GM19438 (cell line): ENCODE measurements around the gene TRIM72.
"Not testable (repeated sequence)": the region's sequence is repeated elsewhere in the genome, so short reads cannot be mapped to it uniquely, and the experiment has no call there.

Experiments
- ATAC-seq: cut with Tn5 transposase; IDR thresholded peaks from one replicate; pipeline ENCODE4 v1.9.1; 2021; ENCODE audit warnings: low read depth; ENCODE audit not compliant: unreplicated experiment

The TRIM72 gene, protein sequence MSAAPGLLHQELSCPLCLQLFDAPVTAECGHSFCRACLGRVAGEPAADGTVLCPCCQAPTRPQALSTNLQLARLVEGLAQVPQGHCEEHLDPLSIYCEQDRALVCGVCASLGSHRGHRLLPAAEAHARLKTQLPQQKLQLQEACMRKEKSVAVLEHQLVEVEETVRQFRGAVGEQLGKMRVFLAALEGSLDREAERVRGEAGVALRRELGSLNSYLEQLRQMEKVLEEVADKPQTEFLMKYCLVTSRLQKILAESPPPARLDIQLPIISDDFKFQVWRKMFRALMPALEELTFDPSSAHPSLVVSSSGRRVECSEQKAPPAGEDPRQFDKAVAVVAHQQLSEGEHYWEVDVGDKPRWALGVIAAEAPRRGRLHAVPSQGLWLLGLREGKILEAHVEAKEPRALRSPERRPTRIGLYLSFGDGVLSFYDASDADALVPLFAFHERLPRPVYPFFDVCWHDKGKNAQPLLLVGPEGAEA

DNA sequence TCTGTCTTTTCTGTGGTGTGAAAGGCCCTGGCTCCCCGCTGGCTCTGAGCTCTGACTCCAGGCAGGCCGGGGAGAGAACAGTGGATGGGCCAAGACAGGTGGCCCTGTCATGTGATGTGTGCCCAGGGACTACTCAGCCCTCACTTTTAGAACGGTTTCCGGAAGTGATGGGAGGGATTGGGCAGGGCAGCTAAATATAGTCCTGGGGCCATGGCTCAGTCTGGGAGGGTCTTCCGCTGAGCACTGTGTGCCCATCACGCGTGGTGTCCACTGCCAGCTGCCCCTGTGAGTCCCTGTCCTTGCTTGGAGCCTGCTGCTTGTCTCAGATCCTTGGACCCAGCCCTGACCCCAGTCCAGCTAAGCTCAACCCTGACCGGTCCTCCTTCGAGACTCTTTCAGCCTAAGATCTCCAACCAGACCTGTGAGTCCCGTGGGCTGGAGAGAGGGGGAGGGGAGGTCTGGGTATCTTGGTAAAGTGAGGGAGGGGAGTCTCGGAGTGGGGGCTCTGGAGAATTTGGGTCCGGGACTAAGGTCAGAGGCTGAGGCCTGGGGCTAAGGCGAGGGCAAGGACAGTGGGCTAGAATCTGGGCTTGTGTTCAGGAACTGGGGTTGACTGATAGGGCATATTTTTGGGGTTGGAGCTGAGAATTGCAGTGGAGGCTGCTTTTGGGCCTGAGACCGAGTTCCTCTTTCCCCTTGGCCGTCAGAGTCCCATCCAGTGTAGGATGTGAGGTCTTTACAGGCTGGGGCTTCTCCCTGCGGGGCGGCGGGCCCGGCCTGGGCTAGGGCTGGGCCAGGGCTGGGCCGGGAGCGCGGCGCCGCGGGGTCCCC is at the start of gene TRIM72:
Gene TRIM72, plus strand, starts transcription at position 243 of the 831 bp plus-strand sequence. CDS start 620 bp downstream, outside the sequence.
- ATAC-seq: no peak

DNA sequence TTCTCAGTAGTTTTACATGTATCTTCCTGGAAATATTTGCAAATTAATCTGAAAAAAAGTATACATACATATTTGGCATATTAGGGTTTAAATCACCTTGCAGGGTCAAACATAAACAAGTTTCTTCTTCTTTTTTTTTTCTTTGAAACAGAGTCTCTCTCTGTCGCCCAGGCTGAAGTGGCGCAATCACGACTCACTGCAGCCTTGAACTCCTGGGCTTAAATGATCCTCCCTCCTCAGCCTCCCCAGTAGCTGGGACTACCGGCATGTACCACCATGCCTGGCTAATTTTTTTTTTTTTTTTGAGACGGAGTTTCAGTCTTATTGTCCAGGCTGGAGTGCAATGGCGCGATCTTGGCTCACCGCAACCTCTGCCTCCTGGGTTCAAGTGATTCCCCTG is 46.6 kb upstream of the TRIM72 start:
- no peak for ATAC-seq

- ATAC-seq: no peak
Measured at GRCh38 chr16:31168848-31169247, 45.1 kb upstream of the TRIM72 start.

DNA sequence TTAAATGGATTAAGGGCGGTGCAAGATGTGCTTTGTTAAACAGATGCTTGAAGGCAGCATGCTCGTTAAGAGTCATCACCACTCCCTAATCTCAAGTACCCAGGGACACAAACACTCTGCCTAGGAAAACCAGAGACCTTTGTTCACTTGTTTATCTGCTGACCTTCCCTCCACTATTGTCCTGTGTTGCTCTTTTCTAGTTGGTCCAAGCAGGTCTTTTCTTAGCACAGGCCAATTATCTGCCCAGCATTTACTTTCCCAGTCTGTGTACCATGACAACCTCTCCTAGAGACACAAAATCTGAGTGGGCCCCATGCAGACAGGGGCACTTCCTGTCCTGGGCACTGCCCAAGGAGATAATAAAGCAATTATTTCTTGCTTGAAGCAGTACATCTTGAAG is 43.9 kb upstream of the TRIM72 start:
- ATAC-seq: not testable (repeated sequence)

DNA sequence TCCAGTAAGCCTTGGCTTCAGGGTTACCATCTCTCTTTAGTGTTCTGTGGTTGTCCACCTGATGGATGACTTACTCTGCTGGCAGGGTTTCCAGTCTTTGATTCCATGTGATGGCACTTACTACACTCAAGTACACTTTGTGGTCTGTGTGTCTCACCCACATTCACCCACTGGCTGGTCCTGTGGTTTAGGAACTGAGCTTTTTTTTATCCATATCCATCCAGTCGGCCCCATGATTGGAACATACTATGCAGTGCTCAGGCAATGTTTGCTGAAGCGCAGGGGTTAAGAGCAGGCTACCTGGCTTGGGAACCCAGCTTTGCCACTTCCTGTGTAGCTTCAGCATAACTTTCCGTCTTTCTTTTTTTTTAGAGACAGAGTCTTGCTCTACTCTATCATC is 36.8 kb upstream of the TRIM72 start:
- no peak for ATAC-seq

- peak; percentile 1 for ATAC-seq
Measured at GRCh38 chr16:31179219-31179746, 34.6 kb upstream of the TRIM72 start.

DNA sequence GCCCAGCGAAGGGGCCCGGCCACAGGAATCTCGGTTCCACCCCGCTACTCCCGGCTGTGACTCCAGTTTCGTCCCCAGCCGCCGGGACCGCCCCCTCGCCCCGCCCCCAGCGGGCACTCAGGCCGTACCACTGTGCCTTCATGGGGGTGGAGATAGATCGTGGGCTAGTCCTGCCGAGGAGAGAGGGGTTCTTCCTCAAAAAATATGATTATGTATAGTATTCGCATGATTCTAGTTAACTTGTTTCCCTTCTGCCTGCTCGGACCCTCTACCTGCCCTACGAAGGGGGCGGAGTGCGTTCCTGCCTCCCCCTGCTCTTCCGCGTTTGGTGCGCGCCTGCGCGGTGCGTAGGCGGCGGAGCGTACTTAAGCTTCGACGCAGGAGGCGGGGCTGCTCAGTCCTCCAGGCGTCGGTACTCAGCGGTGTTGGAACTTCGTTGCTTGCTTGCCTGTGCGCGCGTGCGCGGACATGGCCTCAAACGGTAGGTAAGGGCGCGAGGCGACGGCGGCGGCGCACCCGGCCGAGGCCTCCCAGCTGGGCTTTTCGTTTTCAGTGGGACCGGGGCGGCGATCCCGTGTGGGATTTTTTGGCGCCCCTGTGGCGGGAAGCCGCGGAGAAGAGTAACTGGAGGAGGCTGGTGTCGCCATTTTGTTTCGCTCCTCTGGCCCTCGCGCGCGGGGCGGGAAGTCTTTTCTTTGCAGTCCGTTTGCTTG is 34.0 kb upstream of the TRIM72 start, which contains the start of gene FUS:
Gene FUS, plus strand, starts transcription at position 393 of the 713 bp plus-strand sequence. Its CDS starts 76 bp downstream, at position 469.
- ATAC-seq: peak; percentile 59

DNA sequence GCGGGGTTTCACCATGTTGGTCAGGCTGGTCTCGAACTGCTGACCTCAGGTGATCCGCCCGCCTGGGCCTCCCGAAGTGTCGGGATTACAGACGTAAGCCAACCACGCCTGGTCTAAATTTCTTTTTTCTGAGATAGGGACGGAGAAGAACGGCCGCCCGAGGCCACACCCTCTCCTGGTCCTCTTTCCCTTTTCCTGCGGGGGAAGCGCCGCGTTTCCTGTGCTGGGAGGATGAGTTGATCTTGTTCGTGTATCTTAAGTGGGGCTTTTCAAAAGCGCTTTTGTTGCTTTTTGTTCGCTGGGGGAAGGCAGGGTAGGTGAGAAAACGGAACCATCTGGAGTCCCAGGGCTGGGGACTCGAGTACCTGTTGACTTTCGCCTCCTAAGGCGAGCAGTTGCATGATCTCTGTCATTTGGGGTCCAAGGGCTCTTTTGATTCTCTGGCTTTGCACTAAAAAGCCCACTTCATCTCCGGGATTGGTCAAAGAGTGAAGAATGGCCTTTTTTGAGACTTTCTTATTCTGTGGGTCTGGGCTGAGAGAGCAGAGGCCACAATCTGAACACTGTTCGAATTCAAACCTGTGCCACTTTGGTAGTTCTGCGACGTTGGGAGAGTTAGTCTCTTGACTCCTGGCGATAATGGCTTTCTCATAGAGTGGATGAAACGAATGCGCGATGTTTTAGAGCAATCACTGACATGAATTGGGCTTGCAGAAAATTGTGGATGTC is 32.7 kb upstream of the TRIM72 start:
- no peak for ATAC-seq

DNA sequence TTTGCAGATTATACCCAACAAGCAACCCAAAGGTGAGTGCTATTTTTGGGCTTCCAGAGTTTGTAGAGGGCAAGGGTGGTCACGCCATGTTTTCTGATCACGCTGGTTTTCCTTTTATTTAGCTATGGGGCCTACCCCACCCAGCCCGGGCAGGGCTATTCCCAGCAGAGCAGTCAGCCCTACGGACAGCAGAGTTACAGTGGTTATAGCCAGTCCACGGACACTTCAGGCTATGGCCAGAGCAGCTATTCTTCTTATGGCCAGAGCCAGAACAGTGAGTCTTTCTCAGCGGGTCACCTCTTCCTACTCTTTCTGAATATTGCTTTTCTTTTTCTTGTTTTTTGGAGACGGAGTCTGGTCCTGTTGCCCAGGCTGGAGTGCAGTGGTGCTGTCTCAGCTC is 31.5 kb upstream of the TRIM72 start:
- ATAC-seq: no peak

GRCh38 chr16:31183432-31184428 is 30.2 kb upstream of the TRIM72 start:
- ATAC-seq: no peak

GRCh38 chr16:31184888-31185287 is 29.0 kb upstream of the TRIM72 start:
- ATAC-seq: no peak

- ATAC-seq: no peak
Measured at GRCh38 chr16:31185339-31185738, 28.6 kb upstream of the TRIM72 start.

DNA sequence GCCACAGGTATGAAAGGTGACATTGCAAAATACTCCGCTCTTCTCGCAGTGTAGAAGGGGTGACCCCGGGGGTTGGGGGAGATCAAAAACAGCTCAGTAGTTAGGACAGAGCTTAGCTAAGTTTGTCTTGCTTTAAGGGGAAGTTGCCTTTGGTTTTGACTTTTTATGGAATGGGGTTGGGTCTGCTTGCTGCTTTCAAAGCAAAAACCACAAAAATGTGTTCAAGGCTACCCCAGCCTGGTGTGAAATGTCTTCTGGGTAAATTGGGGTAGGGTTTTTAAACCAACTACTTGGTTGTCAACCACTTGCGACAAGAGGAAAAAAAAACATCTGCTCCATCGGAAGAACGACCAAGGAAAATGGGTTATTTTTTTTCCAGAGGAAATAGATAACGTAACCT is 27.7 kb upstream of the TRIM72 start:
- ATAC-seq: no peak

- no peak for ATAC-seq
Measured at GRCh38 chr16:31186930-31187807, 26.8 kb upstream of the TRIM72 start.

- no peak for ATAC-seq
Measured at GRCh38 chr16:31187808-31188189, 26.1 kb upstream of the TRIM72 start.

DNA sequence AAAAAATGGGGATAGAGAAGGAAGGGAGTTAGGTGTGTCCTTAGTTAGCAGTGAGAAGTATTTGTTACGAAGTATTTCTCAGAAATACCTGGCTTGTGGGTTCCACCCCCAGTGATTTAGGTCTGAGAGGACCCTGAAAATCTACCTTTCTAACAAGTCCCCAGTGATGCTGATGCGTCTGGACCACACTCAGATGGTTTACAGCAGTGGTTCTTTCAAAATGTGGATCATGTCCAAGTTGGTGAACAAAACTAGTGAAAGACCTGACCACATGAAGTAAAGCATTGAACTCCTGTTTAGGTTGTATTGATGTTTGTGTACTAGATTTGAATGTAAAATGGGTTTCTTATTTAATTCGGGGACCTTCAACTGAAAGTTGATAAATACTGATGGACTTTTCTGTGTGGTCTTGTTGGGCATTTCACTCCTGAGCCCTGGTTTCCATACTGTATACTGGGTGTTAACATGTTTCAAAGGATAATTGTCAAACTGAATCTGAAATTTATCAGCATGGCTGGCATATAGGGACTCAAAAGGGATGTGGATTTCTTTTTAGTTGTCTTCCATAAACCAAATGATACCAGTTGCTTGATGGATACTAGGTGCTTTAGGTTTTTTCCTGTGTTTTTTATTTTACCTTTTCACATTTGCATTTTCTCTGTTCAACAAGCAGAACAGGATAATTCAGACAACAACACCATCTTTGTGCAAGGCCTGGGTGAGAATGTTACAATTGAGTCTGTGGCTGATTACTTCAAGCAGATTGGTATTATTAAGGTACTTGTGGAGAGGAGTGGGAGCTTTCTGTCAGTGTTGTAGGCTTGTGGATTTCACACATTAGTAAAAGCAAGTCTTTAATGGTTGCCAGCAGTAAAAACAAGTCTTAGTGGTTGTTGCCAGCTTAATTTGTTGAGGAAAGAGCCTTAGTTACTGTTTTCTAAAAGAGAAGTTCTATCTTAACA is 25.2 kb upstream of the TRIM72 start:
- no peak for ATAC-seq

GRCh38 chr16:31189412-31189778 is 24.5 kb upstream of the TRIM72 start:
- ATAC-seq: no peak
